Esophagus muscularis mucosa (tissue), 4 donors: ENCODE data around the gene RWDD2A. TPM values are rescaled to one million over a fixed set of nuclear protein-coding genes. Genes with fewer than 3 reads are reported as not detected.
"Not testable (repeated sequence)": the region's sequence is repeated elsewhere in the genome, so short reads cannot be mapped to it uniquely, and the experiment has no call there.

Source experiments
- DNase-seq: peaks from one replicate; pipeline ENCODE4 v3.0.0-alpha.2; 2017; ENCODE audit errors: extremely low spot score
- H3K27ac ChIP-seq, 4 donors: fragments of 200-600 bp; sonication (generic); replicated peaks in 1 of 4; 1 replicate in 3 of 4; 2 replicates in 1 of 4; pipeline ENCODE4 v1.5.1; 2016 to 2019; ENCODE audit warnings: mild to moderate bottlenecking in 1 of 4
- H3K27me3 ChIP-seq, 4 donors: fragments of 200-600 bp; sonication (generic); one replicate each; pipeline versions ENCODE4 v1.5.1 to v1.6.0; 2016 to 2019
- H3K36me3 ChIP-seq, 4 donors: fragments of 200-600 bp; sonication (generic); one replicate each; pipeline ENCODE4 v1.5.1; 2016 to 2019
- H3K4me1 ChIP-seq, 4 donors: fragments of 200-600 bp; sonication (generic); one replicate each; pipeline ENCODE4 v1.5.1; 2016 to 2019
- H3K4me3 ChIP-seq, 4 donors: fragments of 200-600 bp; sonication (generic); 1 replicate in 2 of 4; 2 replicates in 2 of 4; pipeline ENCODE4 v1.5.1; 2016 to 2019; ENCODE audit warnings: mild to moderate bottlenecking in 4 of 4, moderate library complexity in 1 of 4
- H3K9me3 ChIP-seq, 4 donors: fragments of 200-600 bp; sonication (generic); 1 replicate in 3 of 4; 2 replicates in 1 of 4; pipeline ENCODE4 v1.5.1; 2016 to 2019
- EP300 ChIP-seq: sonication (generic); formaldehyde crosslinking; IDR thresholded peaks from one replicate; pipeline ENCODE4 v1.6.1; 2017; ENCODE audit warnings: antibody characterized with exemption
- POLR2A ChIP-seq: fragments of 450-650 bp; IDR thresholded peaks from one replicate; pipeline ENCODE4 v1.6.1; 2017; ENCODE audit warnings: antibody characterized with exemption, moderate library complexity, mild to moderate bottlenecking, low read depth
- POLR2AphosphoS5 ChIP-seq, 2 donors: sonication (generic); formaldehyde crosslinking; IDR thresholded peaks; one replicate each; pipeline ENCODE4 v1.6.1; 2017; ENCODE audit warnings: antibody characterized with exemption in 2 of 2
- WGBS: methylation state at CpG from one replicate; pipeline ENCODE4 v1.1.5; 2018; 5-methylcytosine and 5-hydroxymethylcytosine counted together
- intact Hi-C: fragments of 100-400 bp; cut with DNase I; formaldehyde crosslinking; loops from one replicate; pipeline ENCODE4 v1.15.1; 2023
- total RNA-seq, 4 donors: library from RNA; depleted of rRNA; stranded (reverse); fragments of >200 nt; gene quantifications; one replicate each; pipeline versions ENCODE4 v1.1.0 to v1.2.1, GENCODE V29; 2016
- TF ChIP-seq, protein P1 (sequence below), 3 experiments: fragments of 200-600 bp in 2 of 3; fragments of 450-650 bp in 1 of 3; sonication (generic) in 2 of 3; IDR thresholded peaks; one replicate each; pipeline ENCODE4 v1.5.1; 2017 to 2019; ENCODE audit warnings: antibody characterized with exemption in 3 of 3, mild to moderate bottlenecking in 2 of 3, moderate library complexity in 1 of 3

The RWDD2A gene
- total RNA-seq, 4 donors from 2014 or later = 2.5 to 4.5 (median 3.1) TPM

DNA sequence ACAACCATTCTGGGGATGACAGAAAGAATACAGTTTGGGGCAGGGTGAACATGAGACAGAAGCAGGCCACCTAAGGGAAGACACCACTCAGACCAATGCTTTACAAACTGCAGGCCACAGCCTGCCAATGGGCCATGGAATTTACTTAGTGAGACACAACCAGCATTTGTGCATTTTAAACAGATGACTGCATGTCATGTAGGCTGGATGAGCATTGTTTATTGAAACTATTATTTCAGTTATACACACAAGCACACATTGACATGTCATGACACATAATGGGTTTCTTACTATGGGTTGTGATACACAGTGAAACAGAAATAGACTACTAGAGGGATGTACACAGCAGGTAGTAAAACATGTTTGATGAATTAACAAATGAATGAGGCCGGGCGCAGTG, 8.1 kb upstream of the RWDD2A start:
- intact Hi-C loops = no loop called here
- no peak overlapping the region for H3K27ac ChIP-seq
- TF ChIP-seq POLR2A (no peak), POLR2AphosphoS5 (IDR thresholded peaks at IDR 0.05) (no peak), EP300 (no peak)
- TF ChIP-seq, protein P1, sequence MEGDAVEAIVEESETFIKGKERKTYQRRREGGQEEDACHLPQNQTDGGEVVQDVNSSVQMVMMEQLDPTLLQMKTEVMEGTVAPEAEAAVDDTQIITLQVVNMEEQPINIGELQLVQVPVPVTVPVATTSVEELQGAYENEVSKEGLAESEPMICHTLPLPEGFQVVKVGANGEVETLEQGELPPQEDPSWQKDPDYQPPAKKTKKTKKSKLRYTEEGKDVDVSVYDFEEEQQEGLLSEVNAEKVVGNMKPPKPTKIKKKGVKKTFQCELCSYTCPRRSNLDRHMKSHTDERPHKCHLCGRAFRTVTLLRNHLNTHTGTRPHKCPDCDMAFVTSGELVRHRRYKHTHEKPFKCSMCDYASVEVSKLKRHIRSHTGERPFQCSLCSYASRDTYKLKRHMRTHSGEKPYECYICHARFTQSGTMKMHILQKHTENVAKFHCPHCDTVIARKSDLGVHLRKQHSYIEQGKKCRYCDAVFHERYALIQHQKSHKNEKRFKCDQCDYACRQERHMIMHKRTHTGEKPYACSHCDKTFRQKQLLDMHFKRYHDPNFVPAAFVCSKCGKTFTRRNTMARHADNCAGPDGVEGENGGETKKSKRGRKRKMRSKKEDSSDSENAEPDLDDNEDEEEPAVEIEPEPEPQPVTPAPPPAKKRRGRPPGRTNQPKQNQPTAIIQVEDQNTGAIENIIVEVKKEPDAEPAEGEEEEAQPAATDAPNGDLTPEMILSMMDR (IDR thresholded peaks at IDR 0.05) = no peak
- H3K27me3 ChIP-seq = no peaks in the 10 kb centered on the region
- no peak overlapping the region for H3K4me3 ChIP-seq
- H3K4me1 ChIP-seq = no peaks in the 10 kb centered on the region
- H3K9me3 ChIP-seq = no peaks in the 10 kb centered on the region
- H3K36me3 ChIP-seq = peaks cover 0 to 71% (median 42%) of the 10 kb centered on the region in 4 donors
- DNase-seq = no peak
- 97% methylated on average over 2 of the region's 2 CpGs for WGBS

DNA sequence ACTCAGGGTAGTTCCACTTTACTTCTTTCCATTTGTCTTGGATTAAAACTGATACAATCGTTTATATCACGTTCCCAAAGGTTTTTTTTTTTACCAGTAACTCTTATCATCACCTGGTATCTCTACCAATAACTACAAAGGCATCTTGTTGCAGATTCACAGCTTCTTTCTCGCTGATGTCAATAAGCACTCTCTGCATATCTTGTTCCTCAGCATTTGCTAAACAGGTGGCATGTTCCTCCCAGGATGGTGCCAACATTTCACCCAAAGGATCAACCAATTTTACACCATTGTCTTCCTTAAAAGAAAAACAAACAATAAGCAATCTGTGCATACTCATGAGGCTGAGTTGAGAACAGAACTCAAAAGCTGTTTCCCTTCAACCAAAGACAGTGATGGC, 4.7 kb upstream of the RWDD2A start:
- Histone ChIP-seq H3K4me3 (no peak overlapping the region), H3K36me3 (peaks cover 0 to 43% (median 21%) of the 10 kb centered on the region in 4 donors), H3K27ac (no peak overlapping the region), H3K27me3 (no peaks in the 10 kb centered on the region), H3K4me1 (peaks cover 0 to 22% (median 21%) of the 10 kb centered on the region in 4 donors), H3K9me3 (no peaks in the 10 kb centered on the region)
- WGBS = 72% methylated on average over 3 of the region's 3 CpGs
- DNase-seq = no peak
- intact Hi-C loops = no loop called here
- TF ChIP-seq POLR2AphosphoS5 (IDR thresholded peaks at IDR 0.05) (no peak), POLR2A (no peak), EP300 (no peak)
- TF ChIP-seq, protein P1 (IDR thresholded peaks at IDR 0.05) = no peak

DNA sequence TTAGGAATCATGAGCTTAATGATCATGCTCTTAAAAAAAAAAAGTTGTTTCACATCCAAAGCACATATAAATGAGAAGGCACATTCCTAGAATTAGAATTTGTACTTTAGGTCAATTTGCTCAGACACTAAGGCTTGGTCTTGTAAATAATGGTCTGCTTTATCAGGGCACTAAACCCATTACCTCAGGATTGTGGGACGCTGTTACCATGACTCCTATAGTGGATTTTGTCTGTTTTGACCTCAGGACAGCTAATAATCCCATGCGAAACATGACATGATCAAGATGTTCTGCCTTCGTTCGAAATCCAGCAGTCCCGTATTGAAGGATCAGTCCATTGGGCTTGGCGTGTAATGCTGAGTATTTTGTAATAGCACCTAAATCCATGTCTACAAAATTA, 2.5 kb upstream of the RWDD2A start:
- H3K27ac ChIP-seq = no peak overlapping the region
- no peak overlapping the region for H3K4me3 ChIP-seq
- no peaks in the 10 kb centered on the region for H3K9me3 ChIP-seq
- intact Hi-C loops = loop anchor here (10.0 kb wide), 1 partner anchor 126 kb away; the partner anchor contains the start of genes DOP1A and UBE3D
- H3K36me3 ChIP-seq = peaks cover 0 to 33% (median 12%) of the 10 kb centered on the region in 4 donors
- no peaks in the 10 kb centered on the region for H3K27me3 ChIP-seq
- DNase-seq = no peak
- 85% methylated on average over 6 of the region's 6 CpGs for WGBS
- peaks cover 8 to 36% (median 33%) of the 10 kb centered on the region in 4 donors for H3K4me1 ChIP-seq
- TF ChIP-seq EP300 = no peak
- TF ChIP-seq, protein P1 (IDR thresholded peaks at IDR 0.05) = no peak
- no peak for TF ChIP-seq POLR2AphosphoS5 (IDR thresholded peaks at IDR 0.05)
- TF ChIP-seq POLR2A = no peak

DNA sequence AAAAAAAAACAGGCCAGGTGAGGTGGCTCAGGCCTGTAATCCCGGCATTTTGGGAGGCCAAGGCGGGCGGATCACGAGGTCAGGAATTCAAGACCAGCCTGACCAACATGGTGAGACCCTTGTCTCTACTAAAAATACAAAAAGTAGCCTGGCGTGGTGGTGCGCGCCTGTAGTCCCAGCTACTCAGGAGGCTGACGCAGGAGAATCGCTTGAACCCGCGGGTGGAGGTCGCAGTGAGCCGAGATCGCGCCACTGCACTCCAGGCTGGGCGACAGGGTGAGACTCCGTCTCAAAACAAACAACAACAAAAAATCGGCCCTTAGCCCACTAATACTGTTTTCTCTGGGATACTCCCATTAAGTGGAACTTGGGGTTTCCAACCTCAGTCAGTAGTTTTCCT, 1.2 kb upstream of the RWDD2A start:
- Histone ChIP-seq H3K4me3 (peak overlapping the region; percentile 94 to 100 (median 97)), H3K4me1 (peaks cover 8 to 36% (median 33%) of the 10 kb centered on the region in 4 donors), H3K36me3 (peaks cover 0 to 32% (median 12%) of the 10 kb centered on the region in 4 donors)
- DNase-seq, H3K27me3 ChIP-seq, H3K9me3 ChIP-seq, H3K27ac ChIP-seq: not testable (repeated sequence)
- intact Hi-C loops = loop anchor here (10.0 kb wide), 1 partner anchor 127 kb away; the partner anchor contains the start of genes DOP1A and UBE3D
- 96% methylated on average over 18 of the region's 18 CpGs for WGBS

DNA sequence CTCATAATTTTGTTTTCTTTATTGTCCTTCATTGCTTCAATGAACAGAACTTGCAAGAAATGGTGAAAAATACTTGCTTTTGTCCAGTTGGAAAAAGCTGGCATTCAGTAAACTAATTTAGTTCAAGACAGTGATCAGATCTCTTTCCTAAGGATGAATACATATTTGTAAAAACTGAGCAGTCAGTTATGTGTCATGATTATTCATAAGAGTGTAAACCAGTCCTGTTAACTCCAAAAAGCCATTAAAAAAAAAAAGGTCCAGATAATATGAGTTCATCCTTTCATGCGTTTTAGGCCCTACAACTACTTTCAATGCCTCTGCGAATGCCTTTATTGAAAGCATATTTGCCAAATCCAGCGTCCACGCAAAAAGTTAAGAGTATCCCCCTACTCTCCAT, 701 bp upstream of the RWDD2A start:
- no peak for DNase-seq
- peak overlapping the region; percentile 86 to 91 (median 90) for H3K27ac ChIP-seq
- H3K9me3 ChIP-seq = no peaks in the 10 kb centered on the region
- WGBS = 0% methylated on average over 4 of the region's 4 CpGs
- intact Hi-C loops = loop anchor here (10.0 kb wide), 1 partner anchor 128 kb away; the partner anchor contains the start of genes DOP1A and UBE3D
- H3K36me3 ChIP-seq = peaks cover 0 to 29% (median 13%) of the 10 kb centered on the region in 4 donors
- H3K4me3 ChIP-seq = peak overlapping the region; percentile 94 to 100 (median 97)
- TF ChIP-seq, protein P1 (IDR thresholded peaks at IDR 0.05) = no peak
- no peak for TF ChIP-seq EP300
- no peak for TF ChIP-seq POLR2AphosphoS5 (IDR thresholded peaks at IDR 0.05)
- no peak for TF ChIP-seq POLR2A
- no peaks in the 10 kb centered on the region for H3K27me3 ChIP-seq
- peaks cover 8 to 36% (median 33%) of the 10 kb centered on the region in 4 donors for H3K4me1 ChIP-seq
